Central memory CD8-positive, alpha-beta T cell (primary cell): Measurements from ENCODE around the gene ADARB2.

ENCODE experiments used
- ATAC-seq: fragments of 150-1000 bp; cut with Tn5 transposase; replicated peaks from 2 replicates; pipeline ENCODE4 v1.10.0; 2022; ENCODE audit warnings: mild to moderate bottlenecking, moderate FRiP score, moderate number of reproducible peaks; ENCODE audit not compliant: poor library complexity, severe bottlenecking; ENCODE audit errors: extremely low read depth
- DNase-seq, 2 donors: peaks; one replicate each; pipeline ENCODE4 v3.0.0; 2021; ENCODE audit warnings: low spot score in 2 of 2
- H3K27ac Mint-ChIP-seq: one replicate; pipeline ENCODE4 v1.8.0; 2022; ENCODE audit warnings: low read depth, mild to moderate bottlenecking, moderate library complexity, mixed read lengths
- H3K27me3 Mint-ChIP-seq: one replicate; pipeline ENCODE4 v1.8.0; 2022; ENCODE audit warnings: mixed read lengths
- H3K36me3 Mint-ChIP-seq: one replicate; pipeline ENCODE4 v1.8.0; 2022; ENCODE audit warnings: mild to moderate bottlenecking, moderate library complexity, mixed read lengths; ENCODE audit not compliant: insufficient read depth
- H3K4me1 Mint-ChIP-seq: one replicate; pipeline ENCODE4 v1.8.0; 2022; ENCODE audit warnings: mixed read lengths
- H3K4me3 Mint-ChIP-seq: one replicate; pipeline ENCODE4 v1.8.0; 2022; ENCODE audit warnings: mild to moderate bottlenecking, moderate library complexity, mixed read lengths
- H3K9me3 Mint-ChIP-seq: one replicate; pipeline ENCODE4 v1.8.0; 2022; ENCODE audit warnings: mixed read lengths

The ADARB2 gene

DNA sequence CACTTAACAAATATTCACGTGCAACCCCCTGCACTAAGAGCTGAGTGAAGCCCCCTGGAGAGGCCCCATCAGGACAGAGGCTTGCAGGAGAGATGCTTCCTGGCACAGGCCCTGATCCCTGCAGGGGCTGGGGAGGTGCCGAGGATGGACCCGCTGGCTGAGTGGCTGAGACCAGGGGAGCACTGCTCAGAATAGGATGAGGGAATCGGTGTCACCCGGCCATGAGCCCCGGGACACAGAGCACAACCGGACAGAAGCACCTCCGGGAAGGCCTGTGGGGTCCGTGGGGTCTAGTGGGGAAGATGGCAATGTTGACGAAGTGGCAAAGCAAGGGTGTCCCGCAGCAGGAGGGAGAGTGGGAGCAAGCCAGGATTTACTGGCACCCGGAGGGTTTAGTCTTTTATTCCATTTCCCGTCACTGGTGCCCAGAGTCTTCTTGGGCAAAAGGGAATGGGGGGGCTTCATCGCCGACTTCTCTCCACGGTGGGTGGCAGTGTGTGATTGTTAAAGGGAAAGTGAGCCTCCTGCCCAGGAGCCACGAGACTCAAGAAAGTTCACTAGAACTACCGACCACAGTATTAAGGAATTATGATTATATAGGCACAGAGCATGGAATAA is 140.7 kb downstream of the ADARB2 start:
- Mint-ChIP-seq H3K9me3 (no peaks in the 10 kb centered on the region), H3K36me3 (no peaks in the 10 kb centered on the region), H3K4me1 (no peaks in the 10 kb centered on the region), H3K4me3 (no peak overlapping the region), H3K27me3 (peaks cover 35% of the 10 kb centered on the region), H3K27ac (no peak overlapping the region)
- DNase-seq = no peak
- ATAC-seq = no peak

GRCh38 chr10:1595726-1596125 is 141.6 kb downstream of the ADARB2 start:
- DNase-seq = no peak
- Mint-ChIP-seq H3K4me3 (no peak overlapping the region), H3K4me1 (no peaks in the 10 kb centered on the region), H3K9me3 (no peaks in the 10 kb centered on the region), H3K36me3 (no peaks in the 10 kb centered on the region), H3K27ac (no peak overlapping the region), H3K27me3 (peaks cover 35% of the 10 kb centered on the region)
- ATAC-seq = no peak

DNA sequence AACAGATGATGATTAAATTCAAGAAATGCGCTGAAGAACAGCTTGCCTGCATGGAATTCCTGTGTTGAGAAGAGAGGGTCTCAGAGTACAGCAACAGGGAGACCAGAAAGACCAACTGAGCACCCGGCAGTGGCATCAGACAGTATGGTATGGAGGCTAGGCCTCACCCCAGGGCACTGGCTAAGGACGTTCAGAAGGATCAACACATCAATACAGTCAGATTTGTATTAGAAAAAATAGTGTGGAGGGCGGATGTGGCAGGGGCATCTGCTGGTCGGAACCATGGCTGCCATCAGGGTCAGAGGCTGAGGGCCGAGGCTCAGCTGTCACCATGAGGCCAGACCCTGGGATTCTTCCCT is 142.1 kb downstream of the ADARB2 start:
- no peaks in the 10 kb centered on the region for H3K4me1 Mint-ChIP-seq
- DNase-seq (no peak), ATAC-seq (no peak)
- peaks cover 35% of the 10 kb centered on the region for H3K27me3 Mint-ChIP-seq
- H3K36me3 Mint-ChIP-seq = no peaks in the 10 kb centered on the region
- H3K4me3 Mint-ChIP-seq = no peak overlapping the region
- H3K27ac Mint-ChIP-seq = no peak overlapping the region
- no peaks in the 10 kb centered on the region for H3K9me3 Mint-ChIP-seq

DNA sequence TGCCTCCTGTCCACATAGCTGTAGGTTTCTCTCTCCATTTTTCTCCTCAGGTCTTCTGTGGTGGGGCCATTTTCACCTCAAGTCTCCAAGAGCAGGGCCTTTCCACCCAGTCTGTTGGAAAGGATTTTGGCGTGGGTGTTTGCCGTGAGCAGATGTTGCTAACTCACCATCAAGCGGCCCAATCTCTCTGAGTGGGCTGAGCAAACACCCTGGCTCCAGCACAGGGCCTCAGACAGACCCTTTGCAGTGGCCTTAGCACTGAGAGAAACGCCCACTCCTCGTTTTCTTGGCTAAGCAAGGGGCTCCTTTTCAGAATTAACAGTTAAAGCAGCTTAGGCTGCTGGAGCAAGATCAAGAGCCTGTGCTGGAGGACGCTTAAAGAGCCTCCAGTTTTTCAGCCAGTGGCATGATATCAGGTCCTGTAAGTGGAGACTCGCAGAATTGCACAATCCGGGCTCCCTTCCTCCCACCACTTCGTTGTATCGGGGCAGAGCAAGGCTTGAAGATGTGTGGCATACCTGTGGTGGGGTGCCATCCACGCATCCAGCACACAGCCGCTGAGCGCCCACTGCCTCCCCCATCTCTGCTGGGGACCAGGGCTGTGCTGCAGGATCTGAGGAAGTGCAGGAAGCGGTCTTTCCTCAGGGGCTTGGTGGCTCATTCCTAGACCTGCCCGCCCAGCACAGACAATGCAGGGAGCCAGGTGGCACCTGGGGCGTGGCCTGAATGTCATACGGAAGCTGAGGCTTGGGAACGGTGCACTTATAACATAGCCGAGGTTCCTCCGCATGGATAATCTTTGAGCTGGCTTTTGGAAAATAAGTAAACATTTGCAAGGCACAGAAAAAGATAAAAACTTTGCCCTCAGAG is 142.7 kb downstream of the ADARB2 start:
- H3K27me3 Mint-ChIP-seq = peaks cover 35% of the 10 kb centered on the region
- H3K36me3 Mint-ChIP-seq = no peaks in the 10 kb centered on the region
- H3K4me3 Mint-ChIP-seq = no peak overlapping the region
- no peaks in the 10 kb centered on the region for H3K4me1 Mint-ChIP-seq
- DNase-seq (no peak), ATAC-seq (no peak)
- H3K9me3 Mint-ChIP-seq = no peaks in the 10 kb centered on the region
- H3K27ac Mint-ChIP-seq = no peak overlapping the region

DNA sequence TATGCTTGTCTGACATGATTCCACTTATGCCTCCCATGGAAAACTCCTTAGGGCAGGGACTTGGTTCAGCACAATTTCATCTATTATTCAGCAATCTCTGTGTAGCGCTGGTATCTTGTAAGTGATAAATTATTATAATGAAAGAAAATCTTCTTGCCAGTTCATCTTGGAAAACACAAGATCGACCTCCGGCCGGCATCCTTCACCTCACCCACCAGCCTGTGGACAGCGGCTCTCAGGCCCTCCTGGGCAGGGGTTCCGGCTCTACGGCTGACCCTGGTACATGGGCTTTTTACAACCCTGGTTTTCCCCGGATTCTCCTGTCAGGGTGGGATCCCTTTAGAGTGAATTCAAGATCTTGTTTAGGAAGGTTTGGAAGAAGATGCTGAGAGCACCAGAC is 145.6 kb downstream of the ADARB2 start:
- ATAC-seq = no peak
- no peak for DNase-seq
- H3K4me1 Mint-ChIP-seq = no peaks in the 10 kb centered on the region
- H3K36me3 Mint-ChIP-seq = no peaks in the 10 kb centered on the region
- no peak overlapping the region for H3K4me3 Mint-ChIP-seq
- no peak overlapping the region for H3K27ac Mint-ChIP-seq
- H3K27me3 Mint-ChIP-seq = peaks cover 35% of the 10 kb centered on the region
- H3K9me3 Mint-ChIP-seq = peaks cover 10% of the 10 kb centered on the region

GRCh38 chr10:1591045-1591444 is 146.3 kb downstream of the ADARB2 start:
- H3K27me3 Mint-ChIP-seq = peaks cover 28% of the 10 kb centered on the region
- ATAC-seq (no peak), DNase-seq (no peak)
- H3K9me3 Mint-ChIP-seq = peaks cover 10% of the 10 kb centered on the region
- H3K36me3 Mint-ChIP-seq = no peaks in the 10 kb centered on the region
- no peaks in the 10 kb centered on the region for H3K4me1 Mint-ChIP-seq
- H3K4me3 Mint-ChIP-seq = no peak overlapping the region
- H3K27ac Mint-ChIP-seq = no peak overlapping the region

DNA sequence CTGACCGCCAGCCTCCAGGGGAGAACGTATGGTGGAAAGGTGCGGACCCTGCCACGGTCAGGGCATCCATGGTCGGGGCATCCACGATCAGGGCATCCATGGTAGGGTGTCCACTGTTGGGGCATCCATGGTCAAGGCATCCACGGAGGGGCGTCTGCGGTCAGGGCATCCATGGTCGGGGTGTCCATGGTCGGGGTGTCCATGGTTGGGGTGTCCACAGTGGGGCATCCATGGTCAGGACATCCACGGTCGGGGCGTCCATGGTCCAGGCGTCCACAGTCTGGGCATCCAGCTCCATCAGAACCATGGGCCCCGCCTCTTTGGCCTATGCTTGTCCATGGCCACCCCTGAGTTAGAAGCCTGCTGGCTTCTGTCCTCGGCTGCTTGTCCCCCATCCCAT is 148.1 kb downstream of the ADARB2 start:
- Mint-ChIP-seq H3K27me3 (peaks cover 17% of the 10 kb centered on the region), H3K9me3 (peaks cover 10% of the 10 kb centered on the region), H3K36me3 (no peaks in the 10 kb centered on the region), H3K27ac (no peak overlapping the region), H3K4me3 (no peak overlapping the region), H3K4me1 (no peaks in the 10 kb centered on the region)
- no peak for DNase-seq
- ATAC-seq = no peak

GRCh38 chr10:1582739-1583138 is 154.6 kb downstream of the ADARB2 start:
- no peak overlapping the region for H3K27ac Mint-ChIP-seq
- ATAC-seq = no peak
- DNase-seq = no peak
- no peak overlapping the region for H3K4me3 Mint-ChIP-seq
- no peaks in the 10 kb centered on the region for H3K4me1 Mint-ChIP-seq
- H3K27me3 Mint-ChIP-seq = peaks cover 10% of the 10 kb centered on the region
- H3K36me3 Mint-ChIP-seq = no peaks in the 10 kb centered on the region
- H3K9me3 Mint-ChIP-seq = peaks cover 3% of the 10 kb centered on the region

- no peak overlapping the region for H3K27ac Mint-ChIP-seq
- no peaks in the 10 kb centered on the region for H3K4me1 Mint-ChIP-seq
- no peak for DNase-seq
- H3K27me3 Mint-ChIP-seq = peaks cover 10% of the 10 kb centered on the region
- ATAC-seq = no peak
- no peaks in the 10 kb centered on the region for H3K36me3 Mint-ChIP-seq
- H3K4me3 Mint-ChIP-seq = no peak overlapping the region
- H3K9me3 Mint-ChIP-seq = no peaks in the 10 kb centered on the region
These were observed 156.1 kb downstream of the ADARB2 start for GRCh38 chr10:1581189-1581588.

GRCh38 chr10:1579671-1580070 is 157.7 kb downstream of the ADARB2 start:
- Mint-ChIP-seq H3K9me3 (no peaks in the 10 kb centered on the region), H3K4me3 (no peak overlapping the region), H3K4me1 (no peaks in the 10 kb centered on the region), H3K36me3 (no peaks in the 10 kb centered on the region), H3K27ac (no peak overlapping the region), H3K27me3 (peaks cover 10% of the 10 kb centered on the region)
- ATAC-seq = no peak
- DNase-seq = no peak

DNA sequence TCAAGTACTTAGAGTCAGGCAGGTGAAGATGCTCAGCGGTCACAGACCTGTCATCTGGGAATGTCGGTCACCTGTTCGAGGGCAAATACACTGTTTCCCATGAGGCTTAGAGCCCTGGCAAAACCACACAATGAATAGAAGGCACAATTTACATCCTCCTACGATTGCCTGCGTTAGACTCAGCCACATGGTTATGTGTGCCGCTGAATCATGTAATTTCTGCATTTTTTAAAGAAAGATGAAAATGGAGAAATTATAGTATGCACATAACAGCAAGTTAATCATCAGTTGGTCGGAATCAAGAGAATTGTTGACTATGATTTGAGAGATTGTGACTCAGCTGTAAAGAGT is 158.2 kb downstream of the ADARB2 start:
- no peaks in the 10 kb centered on the region for H3K9me3 Mint-ChIP-seq
- no peak for ATAC-seq
- H3K27me3 Mint-ChIP-seq = peaks cover 6% of the 10 kb centered on the region
- no peak for DNase-seq
- no peaks in the 10 kb centered on the region for H3K4me1 Mint-ChIP-seq
- H3K4me3 Mint-ChIP-seq = no peak overlapping the region
- no peak overlapping the region for H3K27ac Mint-ChIP-seq
- H3K36me3 Mint-ChIP-seq = no peaks in the 10 kb centered on the region

GRCh38 chr10:1578392-1579140 is 158.8 kb downstream of the ADARB2 start:
- H3K27ac Mint-ChIP-seq = no peak overlapping the region
- no peak overlapping the region for H3K4me3 Mint-ChIP-seq
- H3K27me3 Mint-ChIP-seq = peaks cover under 1% of the 10 kb centered on the region
- H3K4me1 Mint-ChIP-seq = no peaks in the 10 kb centered on the region
- no peak for ATAC-seq
- H3K9me3 Mint-ChIP-seq = no peaks in the 10 kb centered on the region
- H3K36me3 Mint-ChIP-seq = no peaks in the 10 kb centered on the region
- DNase-seq = no peak

- DNase-seq (no peak), ATAC-seq (no peak)
- Mint-ChIP-seq H3K36me3 (no peaks in the 10 kb centered on the region), H3K27me3 (no peaks in the 10 kb centered on the region), H3K4me1 (no peaks in the 10 kb centered on the region), H3K27ac (no peak overlapping the region), H3K9me3 (no peaks in the 10 kb centered on the region), H3K4me3 (no peak overlapping the region)
These were observed 159.4 kb downstream of the ADARB2 start for GRCh38 chr10:1577945-1578344.
